Pancreas (tissue), 10 donors: ENCODE measurements around the gene ERC1. TPM values are rescaled to one million over a fixed set of nuclear protein-coding genes. Genes with fewer than 3 reads are reported as not detected.
A peak's percentile ranks its signal among the peaks of the same experiment; 100 is the strongest.

Experiments used
- ATAC-seq, 4 donors: fragments of 200-7000 bp; cut with Tn5 transposase; one replicate each; pipeline versions ENCODE4 v1.8.0 to v1.9.1; 2020; ENCODE audit warnings: mild to moderate bottlenecking in 4 of 4, moderate library complexity in 4 of 4
- DNase-seq, 6 donors: peaks; one replicate each; pipeline ENCODE4 v3.0.0-alpha.2; 2020
- FAIRE-seq: peaks from 2 replicates; lab custom pipeline; 2012; peaks lifted over from hg19 to GRCh38; lab: Jason Lieb, UNC
- H3K27ac ChIP-seq, 4 donors: fragments of 200-600 bp; sonication (generic); 1 replicate in 3 of 4; 2 replicates in 1 of 4; pipeline versions ENCODE4 v1.5.0 to v1.8.0; 2020
- H3K27me3 ChIP-seq, 4 donors: fragments of 200-600 bp; one replicate each; pipeline ENCODE4 v1.8.0; 2021
- H3K36me3 ChIP-seq, 3 donors: fragments of 200-600 bp; sonication (generic) in 1 of 3; one replicate each; pipeline versions ENCODE4 v1.5.0 to v1.8.0; 2020 to 2021
- H3K4me1 ChIP-seq, 3 donors: fragments of 200-600 bp; one replicate each; pipeline ENCODE4 v1.8.0; 2021
- H3K4me3 ChIP-seq, 4 donors: fragments of 200-600 bp; sonication (generic) in 2 of 4; one replicate each; pipeline versions ENCODE4 v1.5.0 to v1.8.0; 2020 to 2021
- H3K9me3 ChIP-seq, 4 donors: fragments of 200-600 bp; one replicate each; pipeline ENCODE4 v1.8.0; 2021
- WGBS, 2 donors: extraction: QIAGEN DNeasy Blood & Tissue Kit; methylation state at CpG; one replicate each; pipeline ENCODE4 v1.1.7; 2013; 5-methylcytosine and 5-hydroxymethylcytosine counted together
- intact Hi-C, 3 donors: fragments of 100-400 bp; cut with DNase I; formaldehyde crosslinking; loops; one replicate each; pipeline versions ENCODE4 v1.11.1 to v1.14.2; 2022
- polyA plus RNA-seq, 2 donors: library from polyadenylated mRNA; stranded (reverse); fragments of 200-250 nt; gene quantifications; one replicate each; pipeline ENCODE4 v1.2.3, GENCODE V29; 2013
- total RNA-seq, 6 donors: library from RNA; stranded (reverse); fragmentation: NEBNext Ultra II Directional in 4 of 6; extraction: Animal tissue kit (Norgen Biotek cat#: 25700) in 4 of 6; gene quantifications; one replicate each; pipeline versions ENCODE4 v1.2.1 to v1.2.4, GENCODE V29; 2021 to 2023
- TF ChIP-seq, protein P1 (sequence below), 4 donors: fragments of 200-600 bp; sonication (generic) in 3 of 4; IDR thresholded peaks; one replicate each; pipeline versions ENCODE4 v1.5.0 to v1.8.0; 2021; ENCODE audit warnings: antibody characterized with exemption in 4 of 4
- donor health status: healthy with polysubstance abuse.
- donor health status: DM: no; HTN: no; CAD: no; lungs with moderate emphysema.
- donor health status: DM: no; HTN: no; CAD: no.
- donor health status: control.
- donor health status: control.
- donor health status: Bipolar disorder and iron deficiency.
- donor health status: DM: yes; HTN: yes; CAD: no.
- donor health status: DM: no; HTN: no; CAD: no.
- donor health status: DM: no; HTN: no; CAD: no.
- donor health status: DM: yes; HTN: yes; CAD: no.

The ERC1 gene
- total and polyA plus RNA-seq, 8 donors = 4.1 to 41.4 (median 20.5) TPM

DNA sequence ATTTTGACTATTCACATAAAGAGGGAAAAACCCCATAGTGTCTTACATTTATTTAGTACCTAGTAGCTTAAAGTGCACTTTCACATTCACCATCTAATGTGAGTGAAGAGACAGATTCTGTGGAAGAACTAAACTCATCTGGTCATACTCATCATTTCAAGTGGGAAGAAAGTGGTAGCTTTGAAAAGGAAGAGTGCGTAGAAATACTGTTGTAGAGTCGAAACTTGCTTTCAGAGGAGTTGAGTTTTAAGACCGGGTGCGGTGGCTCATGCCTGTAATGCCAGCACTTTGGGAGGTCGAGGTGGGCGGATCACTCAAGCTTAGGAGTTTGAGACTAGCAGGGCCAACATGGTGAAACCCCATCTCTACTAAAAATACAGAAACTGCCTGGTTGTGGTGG, 222.2 kb downstream of the ERC1 start:
- Histone ChIP-seq H3K4me1 (peaks cover 8 to 15% (median 12%) of the 10 kb centered on the region in 3 donors), H3K27ac (no peak overlapping the region), H3K36me3 (no peaks in the 10 kb centered on the region), H3K4me3 (no peak overlapping the region), H3K9me3 (no peaks in the 10 kb centered on the region), H3K27me3 (no peaks in the 10 kb centered on the region)
- WGBS, 2 donors = 96 to 97% methylated on average over 6 of the region's 6 CpGs
- TF ChIP-seq, protein P1, sequence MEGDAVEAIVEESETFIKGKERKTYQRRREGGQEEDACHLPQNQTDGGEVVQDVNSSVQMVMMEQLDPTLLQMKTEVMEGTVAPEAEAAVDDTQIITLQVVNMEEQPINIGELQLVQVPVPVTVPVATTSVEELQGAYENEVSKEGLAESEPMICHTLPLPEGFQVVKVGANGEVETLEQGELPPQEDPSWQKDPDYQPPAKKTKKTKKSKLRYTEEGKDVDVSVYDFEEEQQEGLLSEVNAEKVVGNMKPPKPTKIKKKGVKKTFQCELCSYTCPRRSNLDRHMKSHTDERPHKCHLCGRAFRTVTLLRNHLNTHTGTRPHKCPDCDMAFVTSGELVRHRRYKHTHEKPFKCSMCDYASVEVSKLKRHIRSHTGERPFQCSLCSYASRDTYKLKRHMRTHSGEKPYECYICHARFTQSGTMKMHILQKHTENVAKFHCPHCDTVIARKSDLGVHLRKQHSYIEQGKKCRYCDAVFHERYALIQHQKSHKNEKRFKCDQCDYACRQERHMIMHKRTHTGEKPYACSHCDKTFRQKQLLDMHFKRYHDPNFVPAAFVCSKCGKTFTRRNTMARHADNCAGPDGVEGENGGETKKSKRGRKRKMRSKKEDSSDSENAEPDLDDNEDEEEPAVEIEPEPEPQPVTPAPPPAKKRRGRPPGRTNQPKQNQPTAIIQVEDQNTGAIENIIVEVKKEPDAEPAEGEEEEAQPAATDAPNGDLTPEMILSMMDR (IDR thresholded peaks at IDR 0.05) = no peak
- ATAC-seq (no peak), FAIRE-seq (no peak), DNase-seq (no peak)
- intact Hi-C loops = no loop called here

DNA sequence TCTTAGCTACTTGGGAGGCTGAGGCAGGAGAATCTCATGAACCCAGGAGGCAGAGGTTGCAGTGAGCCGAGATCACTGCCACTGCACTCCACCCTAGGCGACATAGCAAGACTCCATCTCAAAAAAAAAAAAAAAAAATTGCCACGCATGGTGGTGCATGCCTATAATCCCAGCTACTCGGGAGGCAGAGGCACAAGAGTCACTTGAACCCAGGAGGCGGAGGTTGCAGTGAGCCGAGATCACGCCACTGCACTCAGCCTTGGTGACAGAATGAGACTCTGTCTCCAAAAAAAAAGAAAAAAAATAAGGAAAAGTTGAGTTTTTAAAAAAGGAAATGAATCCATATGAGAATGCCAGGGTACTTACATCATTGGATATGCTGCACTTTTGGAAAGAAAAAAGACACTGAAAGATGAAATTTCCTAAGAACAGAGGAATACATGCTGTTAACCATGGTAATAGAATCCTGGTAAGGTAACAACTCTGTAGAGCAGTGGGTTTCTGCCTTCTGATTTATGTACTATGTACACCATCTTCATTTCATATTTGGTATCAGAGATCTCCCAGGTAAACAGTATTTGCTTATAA, 222.7 kb downstream of the ERC1 start:
- 97 to 98% methylated on average over 7 of the region's 7 CpGs for WGBS, 2 donors
- Histone ChIP-seq H3K36me3 (no peaks in the 10 kb centered on the region), H3K27me3 (no peaks in the 10 kb centered on the region), H3K9me3 (no peaks in the 10 kb centered on the region), H3K4me3 (no peak overlapping the region), H3K27ac (no peak overlapping the region), H3K4me1 (peaks cover 12 to 19% (median 13%) of the 10 kb centered on the region in 3 donors)
- DNase-seq (no peak), FAIRE-seq (no peak), ATAC-seq (no peak)
- intact Hi-C loops = no loop called here
- TF ChIP-seq, protein P1 (IDR thresholded peaks at IDR 0.05) = no peak

DNA sequence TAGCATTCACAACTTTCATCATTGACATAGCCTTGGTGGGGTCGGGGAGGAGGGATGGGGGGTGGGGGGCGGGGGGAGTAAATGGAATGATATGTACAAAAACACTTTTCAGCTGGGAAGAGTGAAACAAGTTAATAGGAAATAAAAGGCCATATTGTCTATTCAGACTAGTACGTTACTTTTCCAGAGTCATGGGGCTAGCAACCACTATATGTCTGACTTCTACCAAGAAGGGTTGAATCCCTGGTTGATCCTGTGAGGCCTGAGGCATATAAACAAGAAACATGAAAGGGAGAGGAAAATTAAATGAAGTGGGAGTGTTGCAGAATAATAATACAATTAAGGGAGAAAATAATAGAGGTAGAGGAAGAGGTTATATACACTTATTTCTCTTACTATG, 225.5 kb downstream of the ERC1 start:
- Histone ChIP-seq H3K4me1 (peaks cover 29 to 34% (median 33%) of the 10 kb centered on the region in 3 donors), H3K9me3 (no peaks in the 10 kb centered on the region), H3K36me3 (no peaks in the 10 kb centered on the region), H3K27me3 (no peaks in the 10 kb centered on the region), H3K27ac (peak overlapping the region in 2 of 4 donors; percentile 50 to 55), H3K4me3 (no peak overlapping the region)
- ATAC-seq = no peak
- 78 to 82% methylated on average over 3 of the region's 3 CpGs for WGBS, 2 donors
- intact Hi-C loops = no loop called here
- DNase-seq = no peak
- TF ChIP-seq, protein P1 (IDR thresholded peaks at IDR 0.05) = no peak
- FAIRE-seq = no peak

DNA sequence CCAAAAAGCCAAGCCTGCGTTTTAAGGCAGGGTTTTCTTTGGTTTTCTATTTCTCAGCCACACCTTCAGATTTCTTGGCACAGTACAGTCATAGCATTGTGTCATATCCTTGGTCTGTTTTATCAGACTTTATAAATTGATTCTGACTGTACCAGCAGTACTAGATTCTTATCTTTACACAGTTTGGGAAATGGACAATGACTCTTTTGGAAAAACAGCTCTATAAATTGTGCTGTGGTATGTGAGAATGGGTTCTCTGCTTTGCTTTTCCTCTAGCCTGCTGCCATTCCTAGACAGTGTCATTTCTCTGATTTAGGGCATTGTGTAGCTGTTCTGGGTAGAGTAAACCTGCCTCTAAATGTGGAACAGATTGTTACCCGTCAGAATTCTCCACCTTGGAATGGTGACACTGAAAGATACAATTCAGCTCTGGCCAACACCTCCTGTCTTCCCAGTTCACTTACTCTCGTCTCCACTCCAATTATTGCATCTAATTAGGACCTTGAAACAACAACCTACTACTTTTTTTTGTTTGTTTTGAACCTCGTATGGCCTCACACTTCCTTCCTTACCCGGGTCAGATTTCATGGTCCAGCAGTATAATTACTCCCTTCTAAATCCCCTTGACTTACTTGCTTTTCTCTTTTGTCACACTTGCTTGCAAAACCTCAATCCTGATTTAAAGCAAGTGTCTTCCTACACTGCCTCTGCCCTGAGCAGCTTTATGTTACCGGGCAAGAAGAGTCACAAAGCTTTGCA, 226.3 kb downstream of the ERC1 start:
- intact Hi-C loops = no loop called here
- Histone ChIP-seq H3K4me1 (peaks cover 29 to 34% (median 33%) of the 10 kb centered on the region in 3 donors), H3K4me3 (no peak overlapping the region), H3K27me3 (no peaks in the 10 kb centered on the region), H3K36me3 (no peaks in the 10 kb centered on the region), H3K9me3 (no peaks in the 10 kb centered on the region), H3K27ac (peak overlapping the region in 3 of 4 donors; percentile 13 to 55 (median 50))
- FAIRE-seq (peak; percentile 94), ATAC-seq (peak; percentile 74 to 84 (median 78)), DNase-seq (no peak)
- 15 to 19% methylated on average over 6 of the region's 6 CpGs for WGBS, 2 donors
- TF ChIP-seq, protein P1 (IDR thresholded peaks at IDR 0.05) = no peak

DNA sequence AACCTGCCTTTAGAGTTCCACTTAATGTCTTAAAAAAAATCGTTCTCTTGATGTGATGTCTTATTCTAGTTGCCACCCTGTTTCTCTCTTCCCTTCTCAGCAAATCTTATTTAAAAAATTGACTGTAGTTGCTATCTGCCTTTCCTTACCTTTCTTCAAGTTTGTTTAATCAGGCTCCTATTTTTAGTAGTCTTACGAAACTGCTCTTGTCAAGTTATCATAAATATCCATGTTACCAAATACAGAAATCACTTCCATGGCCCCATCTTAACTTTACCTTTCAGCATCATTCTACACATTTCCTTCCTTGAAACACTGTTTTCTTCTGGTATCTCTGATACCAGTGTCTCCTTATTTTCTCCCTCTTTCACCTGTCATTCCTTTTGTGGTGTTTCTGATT, 227.3 kb downstream of the ERC1 start:
- ATAC-seq = peak in 1 of 4 donors; percentile 11
- TF ChIP-seq, protein P1 (IDR thresholded peaks at IDR 0.05) = no peak
- WGBS, 2 donors = 34 to 40% methylated on average over 2 of the region's 2 CpGs
- Histone ChIP-seq H3K27ac (no peak overlapping the region), H3K9me3 (no peaks in the 10 kb centered on the region), H3K4me3 (no peak overlapping the region), H3K4me1 (peaks cover 29 to 34% (median 33%) of the 10 kb centered on the region in 3 donors), H3K36me3 (no peaks in the 10 kb centered on the region), H3K27me3 (no peaks in the 10 kb centered on the region)
- no peak for DNase-seq
- intact Hi-C loops = no loop called here
- FAIRE-seq = no peak
